Stimulated activated CD4-positive, alpha-beta T cell treated with anti-CD3 and anti-CD28 coated beads, Interleukin-4, amount 100 ng/mL, for 48 hours (primary cell): Measurements from ENCODE around the gene PIAS1.
A peak's percentile ranks its signal among the peaks of the same experiment; 100 is the strongest.
"Not testable (repeated sequence)": the region's sequence is repeated elsewhere in the genome, so short reads cannot be mapped to it uniquely, and the experiment has no call there.

Experiments used
- DNase-seq, 2 donors: peaks; one replicate each; pipeline ENCODE4 v3.0.0-alpha.2; 2020; ENCODE audit warnings: low read depth in 2 of 2

The PIAS1 gene

DNA sequence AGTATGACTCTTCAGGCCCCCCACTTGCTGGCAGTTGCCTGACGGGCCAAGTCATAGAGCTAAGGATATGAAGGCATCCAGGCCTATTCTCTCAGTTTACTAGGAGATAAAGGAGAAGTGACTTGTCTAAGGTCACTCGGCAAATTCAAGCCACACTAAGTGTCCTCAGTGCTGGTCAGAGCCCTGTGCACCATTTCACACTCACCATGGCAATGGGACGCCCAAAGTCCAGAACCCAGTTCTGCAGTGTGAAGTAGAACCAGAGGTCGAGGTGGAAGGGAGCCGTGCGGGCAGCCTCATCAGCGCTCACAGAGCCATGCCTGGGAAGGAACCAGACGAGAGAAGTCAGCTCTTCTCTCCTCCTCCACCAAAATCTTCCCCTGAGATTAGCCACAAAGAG lies 164.2 kb downstream of the PIAS1 start:
- DNase-seq, result no peak

DNA sequence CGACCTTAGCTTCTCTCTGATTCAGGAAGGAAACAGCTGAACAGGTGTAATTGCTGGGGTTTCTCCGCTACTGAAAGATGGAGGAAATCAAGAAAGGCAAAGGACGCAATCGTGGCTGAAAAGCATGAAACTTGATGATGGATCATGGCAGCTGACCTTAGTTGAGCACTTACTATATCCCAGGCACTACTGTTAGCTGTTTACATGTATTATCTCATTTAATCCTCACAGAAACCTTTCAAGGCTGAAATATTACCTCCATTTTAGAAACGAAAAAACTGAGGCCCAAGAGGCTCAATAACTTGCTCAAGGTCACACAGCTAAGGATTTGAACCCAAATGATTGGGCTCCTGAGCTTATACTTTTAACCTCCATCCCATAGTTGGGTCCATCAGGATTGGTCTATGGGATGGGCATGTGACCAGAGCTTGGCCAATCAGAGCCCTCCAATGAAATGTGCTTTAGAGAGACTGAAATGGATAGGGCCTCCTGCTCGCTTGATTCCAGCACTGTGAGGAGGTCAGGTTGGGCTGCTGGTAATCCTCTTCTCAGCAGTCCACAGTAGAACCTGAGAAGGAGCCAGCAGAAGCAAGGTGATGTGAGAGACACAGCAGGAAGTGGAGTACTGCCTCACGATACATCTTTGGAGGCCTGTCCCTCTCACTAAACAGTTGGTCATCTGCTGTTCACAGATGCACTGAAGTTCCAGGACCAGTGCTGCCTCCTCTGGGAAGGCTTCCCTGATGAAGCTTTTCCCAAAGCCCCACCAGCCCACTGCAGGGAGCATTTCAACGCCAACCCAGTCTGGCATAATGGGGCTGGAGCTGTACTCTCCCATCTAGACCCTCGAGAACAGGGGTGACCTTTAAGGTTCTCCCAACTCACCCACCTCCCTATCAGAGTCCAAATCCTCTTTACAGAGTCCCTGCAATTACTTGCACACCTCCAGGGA lies 165.0 kb downstream of the PIAS1 start:
- DNase-seq, result no peak

DNA sequence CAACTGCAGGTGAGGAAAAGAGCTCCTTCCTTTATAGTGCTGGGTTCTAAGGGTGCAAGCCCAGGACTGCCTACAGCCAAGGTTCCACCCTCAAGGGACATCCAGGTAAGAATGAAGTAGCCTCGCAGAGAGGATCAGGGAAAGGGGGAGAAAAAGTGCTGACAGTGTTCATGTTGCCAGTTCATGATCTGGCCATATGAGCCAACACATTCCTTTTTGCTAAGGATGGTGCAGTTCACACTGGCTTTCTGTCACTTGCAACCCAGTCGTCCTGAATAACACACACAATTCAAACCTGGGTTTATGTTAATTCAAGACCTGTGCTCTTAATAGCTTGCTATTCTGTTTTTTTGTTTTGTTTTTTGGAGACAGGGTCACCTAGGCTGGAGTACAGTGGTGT lies 166.4 kb downstream of the PIAS1 start:
- DNase-seq, result no peak

DNA sequence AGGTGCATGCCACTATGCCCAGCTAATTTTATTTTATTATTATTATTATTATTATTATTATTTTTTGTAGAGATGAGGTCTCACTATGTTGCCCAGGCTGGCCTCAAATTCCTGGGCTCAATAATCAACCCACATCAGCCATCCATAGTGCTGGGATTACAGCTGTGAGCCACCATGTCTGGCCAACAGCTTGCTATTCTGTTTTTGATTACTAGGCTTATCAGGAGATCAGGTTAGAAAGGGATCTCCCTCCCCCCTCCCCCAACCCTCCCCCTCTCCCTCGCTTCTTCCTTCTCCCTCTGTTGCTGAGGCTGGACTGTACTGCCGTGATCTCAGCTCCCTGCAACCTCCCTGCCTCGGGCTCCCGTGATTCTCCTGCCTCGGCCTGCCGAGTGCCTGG lies 166.9 kb downstream of the PIAS1 start:
- DNase-seq, result no peak

DNA sequence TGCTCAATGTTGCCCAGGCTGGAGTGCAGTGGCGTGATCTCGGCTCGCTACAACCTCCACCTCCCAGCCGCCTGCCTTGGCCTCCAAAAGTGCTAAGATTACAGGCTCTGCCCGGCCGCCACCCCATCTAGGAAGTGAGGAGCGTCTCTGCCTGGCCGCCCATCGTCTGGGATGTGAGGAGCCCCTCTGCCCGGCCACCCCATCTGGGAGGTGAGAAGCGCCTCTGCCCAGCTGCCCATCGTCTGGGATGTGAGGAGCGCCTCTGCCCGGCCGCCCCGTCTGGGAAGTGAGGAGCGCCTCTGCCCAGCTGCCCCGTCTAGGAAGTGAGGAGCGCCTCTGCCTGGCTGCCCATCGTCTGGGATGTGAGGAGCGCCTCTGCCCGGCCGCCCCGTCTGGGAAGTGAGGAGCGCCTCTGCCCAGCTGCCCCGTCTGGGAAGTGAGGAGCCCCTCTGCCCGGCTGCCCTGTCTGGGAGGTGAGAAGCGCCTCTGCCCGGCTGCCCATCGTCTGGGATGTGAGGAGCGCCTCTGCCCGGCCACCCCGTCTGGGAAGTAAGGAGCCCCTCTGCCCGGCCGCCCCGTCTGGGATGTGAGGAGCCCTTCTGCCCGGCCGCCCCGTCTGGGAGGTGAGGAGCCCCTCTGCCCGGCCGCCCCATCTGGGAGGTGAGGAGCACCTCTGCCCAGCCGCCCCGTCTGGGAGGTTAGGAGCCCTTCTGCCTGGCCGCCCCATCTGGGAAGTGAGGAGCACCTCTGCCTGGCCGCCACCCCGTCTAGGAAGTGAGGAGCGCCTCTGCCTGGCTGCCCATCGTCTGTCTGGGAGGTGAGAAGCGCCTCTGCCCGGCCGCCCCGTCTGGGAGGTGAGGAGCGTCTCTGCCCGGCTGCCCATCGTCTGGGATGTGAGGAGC lies 167.7 kb downstream of the PIAS1 start:
- not testable (repeated sequence) for DNase-seq

DNA sequence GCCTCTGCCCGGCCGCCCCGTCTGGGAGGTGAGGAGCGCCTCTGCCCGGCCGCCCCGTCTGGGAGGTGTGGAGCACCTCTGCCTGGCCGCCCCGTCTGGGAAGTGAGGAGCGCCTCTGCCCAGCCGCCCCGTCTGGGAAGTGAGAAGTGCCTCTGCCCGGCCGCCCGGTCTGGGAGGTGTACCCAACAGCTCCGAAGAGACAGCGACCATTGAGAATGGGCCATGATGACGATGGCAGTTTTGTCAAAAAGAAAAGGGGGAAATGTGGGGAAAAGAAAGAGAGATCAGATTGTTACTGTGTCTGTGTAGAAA lies 168.3 kb downstream of the PIAS1 start:
- not testable (repeated sequence) for DNase-seq

DNA sequence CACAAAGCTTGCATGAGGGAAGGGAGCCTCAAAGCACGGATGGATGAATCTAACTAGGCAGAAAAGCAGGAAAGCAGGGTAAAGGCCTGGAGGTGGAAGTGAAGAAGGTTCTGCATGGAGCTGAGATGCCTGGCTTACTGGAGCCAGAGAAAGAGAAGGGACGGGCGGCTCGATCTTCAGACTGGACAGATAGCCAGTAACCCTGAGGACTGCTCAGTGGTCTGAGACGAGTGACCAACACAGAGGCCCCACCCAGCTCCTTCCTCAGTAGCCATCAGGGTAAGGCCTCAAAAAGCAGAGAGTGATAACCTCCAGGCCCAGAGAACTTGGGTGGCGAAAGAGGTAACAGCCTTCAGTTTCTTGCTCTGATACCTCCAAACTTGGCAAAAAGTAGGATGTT lies 169.1 kb downstream of the PIAS1 start:
- no peak for DNase-seq

DNA sequence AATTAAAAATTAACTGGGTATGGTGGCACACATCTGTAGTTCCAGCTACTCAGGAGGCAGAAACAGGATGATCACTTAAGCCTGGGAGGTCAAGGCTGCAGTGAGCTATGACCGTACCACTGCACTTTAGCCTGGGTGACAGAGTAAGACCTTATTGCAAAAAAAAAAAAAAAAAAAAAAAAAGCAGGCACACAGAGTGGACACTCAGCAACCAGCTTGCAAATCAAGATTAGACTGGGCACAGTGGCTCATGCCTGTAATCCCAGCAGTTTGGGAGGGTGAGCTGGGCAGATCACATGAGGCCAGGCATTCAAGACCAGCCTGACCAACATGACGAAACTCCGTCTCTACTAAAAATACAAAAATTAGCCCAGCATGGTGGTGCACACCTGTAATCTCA lies 170.0 kb downstream of the PIAS1 start:
- DNase-seq, result no peak

DNA sequence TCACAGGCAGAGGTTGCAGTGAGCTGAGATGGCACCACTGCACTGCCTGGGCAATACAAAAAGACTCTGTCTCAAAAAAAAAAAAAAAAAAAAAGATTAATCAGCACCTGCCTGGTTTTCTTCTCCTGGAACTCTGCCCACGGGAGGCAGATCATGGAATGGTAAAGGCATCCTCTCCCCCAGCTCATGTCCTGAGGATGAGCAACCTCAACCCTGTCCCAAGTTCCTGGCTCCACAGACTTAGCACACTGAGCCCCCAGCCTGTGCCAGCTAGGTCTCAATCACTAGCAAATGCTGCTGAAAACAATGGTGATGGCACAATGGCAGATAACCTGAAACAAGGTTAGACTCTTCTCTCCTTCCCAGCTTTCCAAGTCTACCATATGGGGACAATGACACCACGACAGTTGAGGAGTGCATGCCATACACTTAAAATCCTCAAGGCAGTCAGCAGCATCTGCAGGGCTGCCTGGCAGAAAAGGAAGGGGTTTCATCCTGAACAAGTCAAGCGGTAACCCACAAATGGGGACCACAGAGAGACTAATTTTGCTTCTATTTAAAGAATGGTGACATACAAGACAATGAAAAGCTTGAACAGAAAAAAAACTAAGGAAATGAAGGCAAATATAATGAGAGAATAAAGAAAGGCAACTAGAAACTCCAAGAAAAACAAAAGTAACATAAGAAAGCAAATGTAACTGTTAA lies 170.6 kb downstream of the PIAS1 start:
- DNase-seq, result no peak

DNA sequence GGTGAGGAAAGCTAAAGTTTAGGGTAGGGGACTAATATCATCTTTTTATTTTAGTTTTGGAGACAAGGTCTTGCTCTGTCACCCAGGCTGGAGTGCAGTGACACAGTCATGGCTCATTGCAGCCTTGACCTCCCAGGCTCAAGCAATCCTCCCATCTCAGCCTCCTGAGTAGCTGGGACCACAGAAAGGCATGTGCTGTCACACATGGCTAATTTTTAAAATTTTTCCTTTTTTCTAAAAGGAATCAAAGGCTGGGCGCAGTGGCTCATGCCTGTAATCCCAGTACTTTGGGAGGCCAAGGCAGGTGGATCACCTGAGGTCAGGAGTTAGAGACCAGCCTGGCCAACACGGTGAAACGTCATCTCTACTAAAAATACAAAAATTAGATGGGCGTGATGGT lies 171.3 kb downstream of the PIAS1 start:
- not testable (repeated sequence) for DNase-seq

DNA sequence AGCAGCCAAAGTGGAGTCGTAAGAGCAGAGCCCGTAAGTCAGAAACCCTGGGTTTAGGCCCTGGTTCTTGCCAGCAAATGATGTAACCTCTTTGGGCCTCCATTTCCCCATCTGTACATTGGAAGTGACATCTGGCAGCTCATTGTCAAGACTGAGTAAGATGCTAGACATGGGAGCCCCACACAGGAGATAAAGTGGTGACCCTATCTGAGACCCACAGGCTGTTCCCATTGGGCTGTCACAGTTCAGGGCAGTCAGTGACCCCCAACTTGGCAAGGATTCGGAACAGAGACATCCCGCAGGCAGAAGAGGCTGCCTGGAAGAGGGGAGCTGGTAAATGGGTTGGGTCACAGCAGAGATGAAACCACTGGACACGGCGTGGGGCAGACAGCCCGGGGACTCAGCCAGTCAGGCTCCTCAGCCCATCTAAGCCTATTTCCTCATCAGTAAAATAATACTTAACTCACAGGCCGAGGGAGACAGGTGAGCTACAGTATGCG lies 173.6 kb downstream of the PIAS1 start:
- DNase-seq, result no peak

DNA sequence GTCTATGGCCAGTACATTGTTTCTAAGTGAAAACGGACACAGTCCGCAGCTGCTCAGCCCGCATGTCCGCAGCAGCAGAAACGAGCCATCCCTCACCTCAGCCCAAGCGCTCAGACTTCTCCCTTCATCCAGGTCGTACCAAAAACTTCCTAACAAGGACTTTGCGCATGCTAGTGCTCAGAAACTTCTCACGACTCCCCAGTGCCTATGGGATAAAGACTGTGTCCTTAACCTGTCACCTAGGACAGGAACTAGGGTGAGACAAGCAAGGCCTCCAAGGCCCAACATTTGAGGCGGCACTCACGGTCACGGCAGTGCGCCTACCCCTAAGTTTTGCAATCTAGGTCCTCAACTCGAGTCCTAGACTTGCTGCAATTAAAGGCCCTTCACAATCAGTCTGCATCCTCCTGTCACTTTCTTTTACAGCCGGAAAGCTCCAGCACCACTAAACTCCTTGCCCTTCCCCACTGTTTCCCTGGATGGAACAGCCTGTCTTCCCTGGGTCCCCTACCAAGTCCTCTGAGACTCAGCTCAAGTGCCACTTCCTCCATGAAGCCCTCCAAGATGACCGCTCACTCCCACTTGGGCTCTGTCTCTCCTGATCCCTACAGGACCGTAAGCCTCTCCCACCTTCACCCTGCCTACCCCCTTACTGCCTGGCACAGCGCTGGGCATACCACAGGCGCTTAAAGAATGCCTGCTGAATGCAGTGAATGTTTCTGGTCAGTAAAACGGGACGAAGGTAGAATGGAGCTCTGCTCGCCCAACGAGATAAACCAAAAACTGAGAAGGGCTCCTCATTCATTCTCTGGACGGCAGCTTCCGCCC lies 174.2 kb downstream of the PIAS1 start:
- DNase-seq, result no peak

DNA sequence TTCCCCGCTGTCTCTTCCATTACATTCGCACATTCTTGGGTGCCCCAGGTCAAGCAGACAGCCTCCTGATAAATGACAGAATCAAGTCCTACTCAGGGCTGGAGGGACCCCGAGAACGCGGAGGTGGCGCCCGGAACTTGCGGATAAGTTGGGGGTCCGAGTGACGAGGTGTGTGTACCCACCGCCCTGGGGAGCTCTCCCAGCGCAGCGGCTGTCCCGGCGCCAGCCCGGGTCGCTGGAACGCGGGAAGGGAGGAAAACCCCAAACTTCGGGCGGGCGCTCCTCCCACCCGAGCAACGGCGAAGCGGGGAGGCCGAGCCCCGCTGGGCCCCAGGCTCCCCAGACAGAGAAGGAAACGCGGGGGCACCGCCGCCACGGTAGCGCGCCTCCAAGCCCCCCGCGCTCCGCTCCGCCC lies 174.9 kb downstream of the PIAS1 start:
- no peak for DNase-seq

DNA sequence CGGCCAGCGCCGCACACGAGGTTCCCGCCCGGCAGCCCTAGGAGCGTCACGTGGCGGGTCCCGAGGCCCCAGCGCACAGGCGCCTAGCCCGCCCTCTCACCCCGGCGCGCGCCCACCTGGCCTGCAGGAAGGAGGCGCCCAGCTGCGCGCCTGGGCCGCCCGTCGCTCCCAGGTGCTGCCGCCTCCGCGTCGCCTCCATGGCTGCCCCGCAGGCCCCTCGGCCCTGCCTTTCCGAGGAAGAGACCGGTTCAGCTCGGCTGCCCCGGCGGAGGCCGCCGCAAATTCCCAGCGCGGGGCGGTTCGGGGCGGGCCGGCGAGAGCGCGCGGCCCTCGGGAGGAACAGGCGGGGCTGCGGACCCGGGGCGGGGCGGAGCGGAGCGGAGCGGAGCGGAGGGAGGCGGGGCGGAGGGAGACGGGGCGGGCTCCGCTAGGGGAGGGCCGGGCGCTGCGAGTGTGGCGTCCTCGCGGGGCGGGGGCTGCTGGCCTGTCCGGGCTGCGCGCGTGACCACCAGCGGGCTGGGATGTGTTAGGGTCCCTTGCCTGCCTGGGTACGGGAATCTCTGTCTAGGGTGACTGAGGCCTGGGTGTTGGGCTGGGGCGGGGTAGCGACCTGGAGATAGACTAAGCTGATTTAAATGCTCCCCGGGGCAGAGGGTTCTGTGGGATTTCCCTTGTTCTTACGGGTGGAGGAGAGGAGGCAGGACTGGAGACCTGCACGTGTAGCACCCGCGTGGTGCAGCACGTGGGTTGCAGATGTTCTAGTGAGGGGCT lies 175.5 kb downstream of the PIAS1 start, which contains the start of gene CLN6:
Gene CLN6, minus strand, starts transcription at position 343 of the 771 bp plus-strand sequence. Its CDS starts 144 bp downstream, at position 199.
- DNase-seq, result peak; percentile 77 to 78

DNA sequence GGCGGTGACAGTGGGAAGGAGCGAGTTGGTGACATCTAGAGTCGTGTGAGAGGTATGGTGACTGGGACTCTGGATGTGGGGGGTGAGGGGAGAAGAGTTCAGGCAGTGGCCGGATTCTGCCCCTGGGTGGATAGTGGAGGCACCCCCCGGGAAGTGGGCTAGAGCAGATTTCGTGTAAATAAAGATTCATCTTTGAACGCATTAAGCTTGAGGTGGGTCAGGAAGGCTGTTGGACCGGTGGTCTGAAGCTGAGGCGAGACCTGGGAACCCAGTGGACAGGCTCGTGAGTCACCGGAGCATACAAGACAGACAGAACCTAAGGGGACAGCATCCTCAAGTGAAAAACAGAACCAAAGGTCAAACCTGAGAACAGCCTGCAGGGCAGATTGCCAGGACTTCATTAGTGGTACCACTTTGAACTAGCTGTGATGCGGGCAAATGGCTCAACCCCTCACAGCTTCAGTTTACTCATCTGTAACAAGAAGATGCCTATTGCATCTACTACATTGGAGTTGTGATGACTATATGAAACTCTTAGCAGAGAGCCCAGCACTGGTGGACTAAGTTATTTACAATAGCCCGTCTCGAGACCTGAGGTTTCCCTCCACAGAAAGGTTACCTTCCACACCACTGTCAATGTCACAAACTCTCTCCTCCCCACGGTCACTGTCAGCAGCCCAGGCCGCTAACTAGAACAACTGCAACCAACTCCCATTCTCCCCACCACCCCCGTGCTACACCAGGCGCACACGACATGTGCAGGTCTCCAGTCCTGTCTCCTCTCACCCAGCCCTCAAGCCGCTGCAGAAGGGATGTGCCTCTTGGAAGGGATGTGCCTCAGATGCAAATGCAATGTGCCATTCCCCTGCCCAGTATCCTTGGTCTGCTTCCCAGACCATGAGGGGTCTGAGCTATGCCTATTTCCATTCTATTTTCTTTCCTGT lies 176.3 kb downstream of the PIAS1 start:
- DNase-seq, result no peak

DNA sequence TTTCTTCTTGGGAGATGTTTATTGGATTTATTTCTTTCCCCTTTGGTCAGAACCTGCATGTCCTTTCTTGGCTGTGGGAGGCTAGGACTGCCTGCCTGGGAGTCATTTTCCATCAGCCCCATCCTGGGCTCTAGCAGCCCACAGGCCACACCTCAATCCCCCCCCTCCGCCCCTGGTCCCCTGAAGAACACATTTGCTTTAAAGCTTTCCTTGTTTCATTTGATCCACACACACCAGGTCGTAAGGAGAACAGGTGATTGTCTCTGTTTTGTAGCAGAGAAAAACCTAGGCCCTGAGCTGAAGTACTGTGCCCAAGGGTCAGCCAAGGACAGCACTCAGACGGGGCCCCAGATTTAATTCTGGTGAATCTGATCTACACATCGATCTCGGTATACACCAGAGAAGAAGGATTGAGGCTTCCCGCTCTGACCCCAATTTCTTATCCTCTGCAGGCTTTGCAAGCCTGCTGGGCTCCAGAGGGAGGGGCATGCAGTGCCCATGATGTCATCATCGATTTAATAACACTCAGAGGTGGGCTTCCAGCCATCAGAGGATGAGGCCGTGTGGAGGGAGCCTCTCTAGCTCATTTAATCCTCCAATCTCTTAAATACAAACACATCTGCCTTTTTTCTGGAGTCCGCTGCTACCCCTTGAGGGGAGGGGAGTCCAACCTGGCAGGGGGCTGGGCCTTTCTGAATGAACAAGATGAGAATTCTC lies 177.1 kb downstream of the PIAS1 start:
- no peak for DNase-seq

DNA sequence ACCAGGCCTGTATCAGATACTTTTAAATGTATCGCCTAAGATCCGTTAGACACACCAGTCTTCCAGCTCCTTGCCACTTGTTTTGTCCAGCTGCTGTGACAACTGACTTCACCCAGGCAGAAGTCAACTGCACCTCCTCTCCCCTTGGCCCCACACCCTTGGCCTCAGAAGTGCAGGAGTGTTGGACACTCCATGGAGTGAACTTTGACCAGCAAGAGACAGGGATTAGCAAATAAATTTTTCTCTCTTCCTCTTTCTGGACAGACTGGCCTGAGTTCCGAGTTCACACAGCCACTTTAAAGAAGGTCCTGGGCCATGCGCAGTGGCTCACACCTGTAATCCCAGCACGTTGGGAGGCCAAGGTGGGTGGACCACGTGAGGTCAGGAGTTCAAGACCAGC lies 178.3 kb downstream of the PIAS1 start:
- DNase-seq, result no peak

DNA sequence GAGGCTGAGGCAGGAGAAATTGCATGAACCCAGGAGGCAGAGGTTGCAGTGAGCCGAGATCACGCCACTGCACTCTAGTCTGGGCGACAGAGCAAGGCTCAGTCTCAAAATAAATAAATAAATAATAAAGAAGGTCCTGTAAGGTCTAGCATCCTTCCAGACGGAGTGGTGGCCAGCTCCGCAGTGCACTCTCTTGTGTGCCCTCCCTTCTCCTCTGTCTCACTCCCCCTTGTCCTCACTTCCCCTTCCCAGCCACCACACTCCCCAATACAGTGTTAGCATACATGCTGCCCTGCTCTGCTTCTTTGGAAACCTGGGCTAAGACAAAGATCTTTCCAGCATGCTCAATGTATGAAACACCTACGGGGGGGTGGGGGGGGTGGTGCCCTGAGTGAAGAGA lies 178.8 kb downstream of the PIAS1 start:
- no peak for DNase-seq
